ENCODE data around the gene SRPRB.

DNA sequence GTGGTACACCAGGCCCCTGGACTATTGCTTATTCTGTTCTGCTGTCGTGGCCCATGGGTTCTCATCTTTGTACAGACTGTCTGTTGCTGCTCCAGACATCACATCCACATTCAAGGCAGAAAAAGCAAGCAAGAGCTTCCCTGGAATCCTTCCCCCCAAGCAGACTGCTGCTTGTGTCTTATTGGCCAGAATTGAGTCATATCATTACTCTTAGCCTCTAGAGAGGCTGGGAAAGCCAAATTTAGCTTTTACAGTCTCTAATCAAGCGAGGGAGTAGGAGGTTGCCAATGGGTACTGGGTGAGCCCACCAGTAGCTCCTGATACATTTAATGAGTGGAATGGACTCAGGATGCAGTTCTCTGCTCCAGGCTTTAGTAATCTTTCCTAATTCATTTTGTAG lies 50.7 kb downstream of the SRPRB start:
- no peak for TF ChIP-seq EZH2 (IDR thresholded peaks at IDR 0.05; ENCODE audit: insufficient read depth, poor library complexity, severe bottlenecking)
- no peak for TF ChIP-seq EZH2phosphoT487 (IDR thresholded peaks at IDR 0.05; ENCODE audit: insufficient read depth, low read depth)
